HG03039 (cell line): ENCODE data around the gene BNIPL.

Experiments used
- ATAC-seq: cut with Tn5 transposase; IDR thresholded peaks from one replicate; pipeline ENCODE4 v1.9.1; 2021; ENCODE audit warnings: mild to moderate bottlenecking, moderate library complexity; ENCODE audit not compliant: unreplicated experiment

Gene BNIPL

DNA sequence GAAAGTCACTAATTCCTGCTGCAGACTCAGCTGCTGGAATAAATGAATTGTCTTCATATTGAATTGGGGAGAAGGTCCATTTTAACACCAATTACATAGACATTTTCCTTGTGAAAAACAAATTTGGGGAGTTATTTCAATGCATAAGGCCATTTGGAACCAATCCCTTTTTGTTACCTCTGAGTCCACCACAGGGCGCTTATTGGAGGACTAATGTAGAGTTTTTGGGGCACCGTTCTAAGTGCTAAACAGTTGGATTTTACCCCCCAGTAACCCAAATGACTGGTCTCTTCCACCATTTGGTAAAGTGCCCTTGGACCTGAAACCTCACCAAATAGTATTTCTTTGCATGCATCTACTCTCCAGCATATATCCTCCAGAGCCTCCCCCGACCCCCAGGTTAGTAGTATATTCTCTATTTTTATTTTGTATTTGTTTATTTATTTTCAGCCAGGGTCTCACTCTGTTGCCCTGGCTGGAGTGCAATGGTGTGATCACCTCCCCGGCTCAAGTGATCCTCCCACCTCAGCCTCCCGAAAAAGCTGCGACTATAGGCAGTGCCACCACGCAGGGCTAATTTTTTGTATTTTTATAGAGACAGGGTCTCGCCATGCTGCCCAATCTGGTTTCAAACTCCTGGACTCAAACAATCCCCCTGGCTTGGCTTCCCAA is 26.6 kb upstream of the BNIPL start:
- no peak for ATAC-seq

DNA sequence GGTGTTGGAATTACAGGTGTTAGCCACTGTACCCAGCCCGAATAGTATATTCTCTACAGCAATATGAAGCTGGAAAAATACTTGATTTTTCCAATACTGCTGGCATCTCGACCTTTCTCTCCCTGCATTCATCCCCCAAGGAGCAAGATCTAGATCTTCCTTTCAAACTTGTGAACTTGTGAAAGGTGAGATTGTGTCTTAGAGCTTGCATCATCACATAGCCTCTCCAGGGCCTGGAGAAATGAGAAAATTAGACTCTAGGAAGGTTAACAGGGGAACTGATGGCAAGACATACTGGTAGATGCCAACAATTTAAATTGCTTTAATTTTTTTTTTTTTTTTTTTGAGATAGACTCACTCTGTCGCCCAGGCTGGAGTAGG is 26.1 kb upstream of the BNIPL start:
- no peak for ATAC-seq

DNA sequence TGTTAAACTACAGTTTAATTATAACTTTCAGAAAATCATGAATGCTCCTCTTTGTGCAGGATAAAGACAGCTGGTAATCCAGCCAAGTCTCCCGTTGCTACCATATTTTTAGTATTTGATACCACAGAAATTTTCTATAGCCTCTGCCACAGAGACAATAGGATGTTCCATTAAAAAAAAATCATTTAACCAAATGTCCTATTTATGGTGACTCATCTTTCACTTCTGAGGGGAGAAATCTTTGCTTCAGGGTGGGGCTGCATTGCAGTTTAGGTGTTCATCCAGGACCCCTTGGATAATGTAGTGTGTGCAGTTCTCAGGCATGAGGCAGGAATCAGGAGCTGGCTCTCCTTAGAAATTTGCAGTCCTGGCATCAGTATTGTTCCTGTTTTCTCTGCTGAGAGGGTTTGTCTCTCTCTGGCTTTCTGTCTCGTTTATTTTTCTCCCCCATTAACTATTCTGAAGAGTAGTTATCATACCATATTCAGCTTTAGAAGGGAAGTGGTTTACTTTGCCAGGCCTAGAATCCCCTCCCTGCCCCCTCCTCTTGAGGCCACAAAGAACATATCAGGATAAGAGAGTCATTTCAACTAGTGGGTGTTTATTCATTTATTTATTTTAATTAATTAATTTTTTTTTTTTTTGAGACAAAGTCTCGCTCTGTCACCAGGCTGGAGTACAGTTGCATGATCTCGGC is 25.1 kb upstream of the BNIPL start:
- no peak for ATAC-seq

DNA sequence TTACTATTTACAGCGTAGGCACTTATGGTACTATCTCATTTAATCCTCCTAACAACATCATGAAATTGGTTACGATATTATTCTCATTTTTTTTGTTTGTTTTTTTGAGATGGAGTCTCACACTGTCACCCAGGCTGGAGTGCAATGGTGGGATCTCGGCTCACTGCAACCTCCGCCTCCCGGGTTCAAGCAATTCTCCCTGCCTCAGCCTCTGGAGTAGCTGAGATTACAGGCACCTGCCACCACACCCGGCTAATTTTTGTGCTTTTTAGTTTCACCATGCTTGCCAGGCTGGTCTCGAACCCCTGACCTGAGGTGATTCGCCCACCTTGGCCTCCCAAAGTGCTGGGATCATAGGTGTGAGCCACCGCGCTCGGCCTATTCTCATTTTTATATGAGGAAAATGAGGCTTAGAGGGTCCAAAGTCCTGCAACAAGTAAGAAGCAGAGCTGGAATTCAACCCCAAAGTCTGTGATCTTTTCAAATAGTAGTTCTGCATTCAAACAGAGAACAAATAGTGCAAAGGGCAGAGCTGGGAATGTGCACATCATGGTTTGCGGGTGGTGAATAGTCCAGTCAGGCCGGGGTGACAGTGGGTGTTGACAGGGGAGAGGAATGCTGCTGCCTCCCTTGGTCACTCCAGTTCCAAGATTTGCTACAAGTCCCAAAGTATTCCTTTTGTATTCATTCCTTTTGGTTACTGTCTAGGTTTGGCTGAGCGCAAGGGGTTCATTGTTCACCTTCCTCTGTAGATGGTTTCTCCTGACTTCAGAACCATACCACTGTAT is 23.5 kb upstream of the BNIPL start:
- no peak for ATAC-seq

DNA sequence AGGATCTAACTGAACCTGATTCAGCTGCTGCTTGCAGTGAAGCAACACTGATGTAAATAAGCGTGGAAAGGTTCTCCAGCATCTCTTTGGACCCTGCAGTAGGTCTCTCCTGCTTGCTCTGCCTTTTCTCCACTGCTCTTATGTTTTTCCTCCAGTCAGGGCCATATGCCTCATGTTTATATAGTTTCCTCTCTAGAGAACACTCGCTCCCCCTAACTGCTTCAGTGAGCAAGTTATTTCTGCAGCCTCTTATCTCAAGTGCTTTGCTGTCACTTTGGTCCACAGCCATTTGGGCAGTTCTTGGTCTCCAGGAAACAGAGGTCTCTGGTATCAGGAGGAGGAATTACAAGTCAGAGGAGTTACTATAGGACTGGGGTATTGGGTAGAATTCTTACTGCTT is 22.9 kb upstream of the BNIPL start:
- no peak for ATAC-seq

DNA sequence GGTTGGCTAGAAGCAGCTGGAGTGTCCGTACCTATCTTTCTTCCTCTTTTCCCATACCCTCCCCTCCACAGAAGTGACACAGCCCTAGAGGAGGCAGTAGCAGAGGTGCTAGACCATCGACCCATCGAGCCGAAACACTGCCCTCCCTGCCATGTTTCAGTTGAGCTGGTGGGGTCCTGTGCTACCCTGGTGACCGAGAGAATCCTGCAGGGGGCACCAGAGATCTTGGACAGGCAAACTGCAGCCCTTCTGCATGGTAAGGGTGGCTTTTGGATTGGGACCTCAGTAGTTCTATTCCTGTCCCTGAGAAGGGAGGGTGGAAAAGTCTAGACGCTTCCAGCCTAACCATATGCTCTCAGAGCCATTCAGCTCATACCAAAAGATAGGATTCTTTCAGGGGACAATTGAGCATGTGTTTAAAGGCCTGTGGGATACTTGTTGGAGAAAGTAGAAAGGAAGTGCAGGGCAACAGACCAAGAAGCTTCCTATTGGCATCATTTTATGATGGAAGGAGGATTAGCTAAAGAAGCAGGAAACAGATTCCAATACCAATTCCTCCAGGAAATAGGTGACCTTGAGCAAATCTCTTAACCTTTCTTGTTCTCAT is 11.7 kb upstream of the BNIPL start:
- ATAC-seq: no peak

DNA sequence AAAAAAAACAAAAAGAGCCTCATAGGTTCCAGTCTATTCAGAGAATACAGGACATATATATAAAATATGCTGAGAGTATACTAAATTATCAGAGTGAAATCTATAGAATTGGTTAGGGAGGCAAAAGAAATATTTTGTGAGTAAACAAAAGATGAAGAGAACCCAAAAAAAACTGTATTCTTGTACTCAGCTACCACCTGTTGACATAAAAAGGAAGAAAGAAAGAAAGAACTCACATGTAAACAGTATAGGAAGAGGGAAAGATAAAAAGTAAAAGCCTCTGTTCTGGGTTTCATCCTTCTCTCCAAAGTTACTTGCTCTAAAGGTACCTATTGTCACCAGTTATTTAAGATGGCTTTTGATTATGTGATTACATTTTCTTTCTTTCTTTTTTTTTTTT is 9.9 kb upstream of the BNIPL start:
- no peak for ATAC-seq

DNA sequence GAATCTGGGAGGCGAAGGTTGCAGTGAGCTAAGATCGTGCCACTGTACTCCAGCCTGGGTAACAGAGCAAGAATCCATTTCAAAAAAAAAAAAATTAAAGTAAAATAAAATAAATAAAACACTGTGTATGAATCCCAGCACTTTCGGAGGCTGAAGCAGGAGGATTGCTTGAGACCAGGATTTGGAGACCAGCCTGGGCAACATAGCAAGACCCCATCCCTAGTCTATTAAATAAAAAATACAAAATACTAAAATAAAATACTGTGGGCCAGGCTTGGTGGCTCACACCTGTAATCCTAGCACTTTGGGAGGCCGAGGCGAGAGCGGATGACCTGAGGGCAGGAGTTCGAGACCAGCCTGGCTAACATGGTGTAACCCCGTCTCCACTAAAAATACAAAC is 4.2 kb upstream of the BNIPL start:
- ATAC-seq: no peak

DNA sequence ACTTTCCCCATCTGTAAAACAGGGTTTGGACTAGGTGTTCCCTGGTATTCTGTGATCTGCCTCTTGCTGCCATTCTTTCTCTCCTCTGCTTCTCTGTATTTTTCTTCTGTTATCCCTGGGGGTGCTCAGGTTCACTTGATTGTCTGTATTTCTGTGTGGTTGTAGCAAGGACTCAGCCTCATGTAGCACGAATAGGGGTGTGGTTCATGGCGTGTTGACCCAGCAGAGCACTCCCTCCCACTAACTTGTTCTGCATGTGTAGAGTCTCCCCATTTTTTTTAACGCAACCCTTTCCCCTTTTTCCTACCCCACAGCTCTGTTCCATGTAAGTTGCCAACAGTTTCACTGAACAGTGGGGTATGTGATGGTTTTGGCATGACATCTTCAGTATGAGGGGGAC is 1.2 kb upstream of the BNIPL start:
- ATAC-seq: no peak

DNA sequence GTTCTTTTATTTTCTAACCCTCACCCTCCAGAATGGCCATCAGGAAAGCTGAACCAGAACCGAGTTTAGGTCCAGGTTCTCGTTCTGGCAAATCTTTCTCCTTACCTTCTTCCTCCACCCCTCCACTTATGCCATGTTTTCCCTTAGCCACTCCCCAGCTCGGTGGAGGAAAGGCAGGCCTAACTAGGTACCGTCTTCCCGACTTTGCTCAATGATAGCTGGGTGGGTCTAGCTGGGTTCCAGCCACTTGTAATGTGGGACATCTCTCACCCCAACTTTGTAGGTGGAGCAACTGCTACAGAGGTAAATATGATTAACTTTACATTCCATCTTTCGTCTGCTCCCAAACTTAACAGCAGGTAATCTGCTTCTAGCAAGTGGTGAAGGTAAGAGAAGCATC is 646 bp downstream of the BNIPL start:
- no peak for ATAC-seq

DNA sequence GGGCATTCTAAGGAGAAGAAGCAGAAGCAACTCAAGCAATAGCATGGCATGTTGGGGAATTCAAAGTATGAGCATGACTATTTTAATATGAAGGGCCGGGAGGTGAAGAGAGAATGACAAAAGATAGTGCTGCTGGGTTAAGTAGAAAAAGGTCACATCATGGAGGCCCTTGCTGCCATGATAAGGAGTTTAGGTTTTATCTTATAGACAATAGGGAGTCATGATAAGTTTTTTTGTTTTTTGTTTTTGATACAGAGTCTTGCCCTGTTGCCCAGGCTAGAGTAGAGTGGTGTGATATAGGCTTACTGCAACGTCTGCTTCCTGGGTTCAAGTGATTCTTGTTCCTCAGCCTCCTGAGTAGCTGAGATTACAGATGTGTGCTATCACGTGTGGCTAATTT is 3.1 kb downstream of the BNIPL start:
- ATAC-seq: no peak

DNA sequence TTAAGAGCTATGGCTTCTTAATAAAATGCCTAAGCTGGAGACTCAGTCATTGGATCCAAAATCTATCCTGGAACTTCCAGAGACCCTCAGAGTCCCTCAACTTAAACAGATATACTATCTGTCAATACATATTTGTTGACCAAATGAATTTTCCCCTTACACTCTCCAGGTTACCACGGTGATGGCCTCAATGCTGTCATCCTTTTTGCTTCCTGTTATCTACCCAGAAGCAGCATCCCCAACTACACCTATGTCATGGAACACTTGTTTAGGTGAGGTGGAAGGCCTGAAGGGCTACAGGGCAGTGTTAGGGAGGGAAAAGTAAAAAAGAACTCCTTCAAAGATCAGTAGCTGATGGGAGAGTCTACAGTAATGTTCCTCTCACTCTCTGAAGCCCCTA is 6.8 kb downstream of the BNIPL start:
- no peak for ATAC-seq

DNA sequence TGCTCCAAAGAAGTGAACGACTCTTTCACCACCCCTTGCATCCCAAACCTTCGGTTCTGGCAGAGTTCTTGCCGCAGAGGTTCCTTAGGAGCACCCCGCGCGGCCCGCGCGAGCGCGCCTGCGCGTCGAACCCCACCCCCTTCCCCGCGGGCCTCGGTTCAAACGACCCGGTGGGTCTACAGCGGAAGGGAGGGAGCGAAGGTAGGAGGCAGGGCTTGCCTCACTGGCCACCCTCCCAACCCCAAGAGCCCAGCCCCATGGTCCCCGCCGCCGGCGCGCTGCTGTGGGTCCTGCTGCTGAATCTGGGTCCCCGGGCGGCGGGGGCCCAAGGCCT is 11.2 kb downstream of the BNIPL start, which contains the start of gene C1orf56:
Gene C1orf56, plus strand, starts transcription at position 161 of the 334 bp plus-strand sequence. Its CDS starts 97 bp downstream, at position 258.
- ATAC-seq: no peak

DNA sequence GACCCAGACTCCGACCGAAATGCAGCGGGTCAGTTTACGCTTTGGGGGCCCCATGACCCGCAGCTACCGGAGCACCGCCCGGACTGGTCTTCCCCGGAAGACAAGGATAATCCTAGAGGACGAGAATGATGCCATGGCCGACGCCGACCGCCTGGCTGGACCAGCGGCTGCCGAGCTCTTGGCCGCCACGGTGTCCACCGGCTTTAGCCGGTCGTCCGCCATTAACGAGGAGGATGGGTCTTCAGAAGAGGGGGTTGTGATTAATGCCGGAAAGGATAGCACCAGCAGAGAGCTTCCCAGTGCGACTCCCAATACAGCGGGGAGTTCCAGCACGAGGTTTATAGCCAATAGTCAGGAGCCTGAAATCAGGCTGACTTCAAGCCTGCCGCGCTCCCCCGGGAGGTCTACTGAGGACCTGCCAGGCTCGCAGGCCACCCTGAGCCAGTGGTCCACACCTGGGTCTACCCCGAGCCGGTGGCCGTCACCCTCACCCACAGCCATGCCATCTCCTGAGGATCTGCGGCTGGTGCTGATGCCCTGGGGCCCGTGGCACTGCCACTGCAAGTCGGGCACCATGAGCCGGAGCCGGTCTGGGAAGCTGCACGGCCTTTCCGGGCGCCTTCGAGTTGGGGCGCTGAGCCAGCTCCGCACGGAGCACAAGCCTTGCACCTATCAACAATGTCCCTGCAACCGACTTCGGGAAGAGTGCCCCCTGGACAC is 11.7 kb downstream of the BNIPL start:
- no peak for ATAC-seq

DNA sequence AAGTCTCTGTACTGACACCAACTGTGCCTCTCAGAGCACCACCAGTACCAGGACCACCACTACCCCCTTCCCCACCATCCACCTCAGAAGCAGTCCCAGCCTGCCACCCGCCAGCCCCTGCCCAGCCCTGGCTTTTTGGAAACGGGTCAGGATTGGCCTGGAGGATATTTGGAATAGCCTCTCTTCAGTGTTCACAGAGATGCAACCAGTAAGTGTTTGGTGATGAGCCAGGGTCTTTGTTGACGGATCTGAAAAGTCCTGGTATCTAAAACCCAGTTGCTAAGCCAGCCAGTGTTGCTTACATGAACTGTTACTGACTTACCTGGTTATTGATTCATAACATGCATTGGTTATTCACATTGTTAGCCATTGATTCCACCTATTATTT is 12.3 kb downstream of the BNIPL start:
- ATAC-seq: no peak

DNA sequence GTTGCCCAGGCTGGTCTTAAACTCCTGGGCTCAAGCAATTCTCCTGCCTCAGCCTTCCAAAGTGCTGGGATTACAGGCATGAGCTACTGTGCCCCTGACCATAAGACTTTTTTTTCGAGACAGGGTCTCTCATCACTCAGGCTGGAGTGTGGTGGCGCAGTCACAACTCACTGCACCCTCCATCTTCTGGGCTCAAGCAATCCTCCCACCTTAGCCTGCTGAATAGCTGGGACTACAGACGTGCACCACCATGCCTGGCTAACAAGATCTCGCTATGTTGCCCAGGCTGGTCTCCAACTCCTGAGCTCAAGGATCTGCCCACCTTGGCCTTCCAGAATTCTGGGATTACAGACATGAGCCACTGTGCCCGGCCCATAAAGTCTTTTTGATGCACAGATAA is 13.1 kb downstream of the BNIPL start:
- no peak for ATAC-seq

DNA sequence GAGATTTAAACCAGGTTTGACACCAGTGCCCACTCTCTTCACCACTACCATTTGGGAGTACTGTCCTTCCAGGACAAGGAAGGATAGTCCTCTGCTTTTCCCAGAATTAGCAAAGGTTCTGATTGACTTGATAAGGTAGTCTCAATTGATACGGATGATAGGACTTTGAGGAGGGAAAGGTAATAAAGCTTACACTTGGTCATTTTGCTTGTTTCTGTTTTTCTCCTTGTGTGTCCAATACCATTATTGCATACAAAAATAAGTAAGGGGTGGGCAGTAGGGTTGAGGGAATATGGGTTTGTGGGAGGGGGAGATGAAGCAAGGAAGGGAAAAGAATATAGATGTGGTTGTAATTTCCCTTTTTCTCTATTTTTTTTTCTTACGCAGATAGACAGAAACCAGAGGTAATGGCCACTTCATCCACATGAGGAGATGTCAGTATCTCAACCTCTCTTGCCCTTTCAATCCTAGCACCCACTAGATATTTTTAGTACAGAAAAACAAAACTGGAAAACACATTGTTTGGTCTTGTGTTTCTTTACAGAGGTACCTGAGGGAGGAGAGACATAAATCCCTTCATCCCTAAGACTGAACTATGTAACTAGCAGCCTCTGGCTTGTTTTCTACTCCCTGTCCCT is 13.8 kb downstream of the BNIPL start:
- ATAC-seq: no peak

DNA sequence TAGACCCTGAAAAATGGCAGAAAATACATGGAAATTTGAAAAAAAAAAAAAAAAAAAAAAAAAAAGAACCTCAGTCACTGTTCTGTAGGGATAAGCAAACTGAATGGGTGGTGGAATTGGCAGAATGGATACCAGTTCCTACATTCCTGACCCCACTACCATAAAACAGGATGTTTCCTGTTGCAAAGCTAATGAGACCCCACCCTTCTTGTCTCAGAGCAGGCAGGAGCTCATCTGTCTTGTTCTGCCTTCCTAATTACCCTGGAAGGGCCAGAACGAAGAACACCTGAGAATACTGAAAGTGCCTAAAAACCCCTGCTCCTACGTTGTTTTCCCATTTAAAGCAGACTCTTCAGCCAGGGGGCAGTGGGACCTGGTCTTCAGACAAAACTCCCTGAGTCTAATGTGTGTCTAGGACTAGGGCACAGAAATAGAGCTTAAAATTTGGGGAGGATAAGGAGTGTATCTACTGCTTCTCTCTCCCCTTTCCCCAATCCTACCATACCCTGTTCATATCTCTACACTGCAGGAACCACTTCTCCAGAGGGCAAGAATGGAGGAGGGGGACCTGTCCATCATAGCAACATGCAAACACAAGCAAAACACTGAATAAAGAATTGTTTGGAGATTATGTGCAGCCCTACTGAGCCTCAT is 15.1 kb downstream of the BNIPL start:
- no peak for ATAC-seq

DNA sequence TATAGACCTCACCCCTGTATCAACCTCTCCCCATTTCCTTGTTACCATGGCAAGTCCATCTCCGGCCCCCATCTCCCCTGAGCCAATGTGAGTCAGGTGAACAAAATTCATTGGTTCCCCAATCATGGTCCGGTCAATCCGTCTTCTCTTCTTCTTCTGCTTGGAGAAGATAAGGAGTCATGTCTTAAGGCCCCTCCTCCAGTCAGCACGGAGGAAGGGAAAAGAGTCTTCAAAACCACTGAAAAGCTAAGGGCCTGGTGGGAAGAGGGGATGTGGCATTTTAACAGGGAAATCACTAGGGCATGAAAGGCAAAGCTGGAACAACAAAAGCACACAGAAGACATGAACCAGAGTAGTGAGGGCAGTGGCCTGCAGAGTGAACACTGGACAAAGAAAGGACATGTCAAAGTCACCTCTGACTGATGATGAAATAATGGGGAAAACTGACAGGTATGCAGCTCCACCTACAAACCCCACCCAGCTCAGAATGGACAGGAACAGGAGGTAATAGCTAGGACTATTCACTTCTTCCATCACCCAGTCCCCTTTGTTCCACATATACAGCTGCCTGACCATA is 18.7 kb downstream of the BNIPL start:
- ATAC-seq: no peak

DNA sequence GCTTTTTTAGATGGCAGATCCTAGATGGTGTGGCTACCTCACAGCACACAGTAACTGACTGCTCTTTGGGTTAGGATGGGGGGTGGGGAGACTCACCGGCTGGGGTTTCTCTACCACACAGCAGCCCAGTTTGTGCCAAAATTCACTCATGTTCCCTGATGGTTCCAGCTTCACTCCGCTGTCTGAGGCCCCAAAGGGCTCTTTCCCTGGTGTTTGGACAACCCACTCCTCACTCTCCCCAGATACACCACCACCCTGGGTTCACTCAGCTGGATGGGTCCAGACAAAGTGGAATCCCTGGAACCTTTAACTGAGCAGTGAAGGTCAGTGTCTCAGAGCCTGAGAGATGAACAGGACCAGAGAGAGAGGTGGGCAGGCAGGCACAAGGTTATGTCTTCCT is 19.2 kb downstream of the BNIPL start:
- ATAC-seq: no peak
